OCI-LY7 (cell line): ENCODE measurements around the gene TRIM28. TPM values are rescaled to one million over a fixed set of nuclear protein-coding genes. Genes with fewer than 3 reads are reported as not detected.
A peak's percentile ranks its signal among the peaks of the same experiment; 100 is the strongest.
"Not testable (repeated sequence)": the region's sequence is repeated elsewhere in the genome, so short reads cannot be mapped to it uniquely, and the experiment has no call there.

Source experiments
- BruUV-seq: library from RNA; stranded (reverse); fragments of 400-500 nt; replicated peaks from 2 replicates; lab custom pipeline; 2021; lab: Mats Ljungman, UMichigan
- CTCF ChIA-PET: fragments of 300-600 bp; sonication (Branson Sonifier 250); formaldehyde crosslinking; loops from one replicate; lab custom pipeline; 2022; ENCODE audit warnings: antibody characterized with exemption; ENCODE audit not compliant: unreplicated experiment; lab: Charles Lee
- POLR2A ChIA-PET: fragments of 300-600 bp; sonication (Branson Sonifier 250); formaldehyde crosslinking; loops from one replicate; lab custom pipeline; 2022; ENCODE audit warnings: antibody characterized with exemption; lab: Charles Lee
- DNase-seq: peaks from one replicate; pipeline ENCODE4 v3.0.0-alpha.2; 2015; ENCODE audit warnings: low spot score
- H2AFZ ChIP-seq: fragments of 200-600 bp; sonication (generic), shearing (Covaris generic); 2 replicates; pipeline ENCODE4 v1.6.1; 2014; ENCODE audit warnings: mild to moderate bottlenecking, antibody characterized with exemption, low read length, moderate library complexity
- H3K27ac ChIP-seq: fragments of 200-600 bp; sonication (generic); 2 replicates; pipeline ENCODE4 v1.5.1; 2014; ENCODE audit warnings: mixed run types, low read depth, mild to moderate bottlenecking, moderate library complexity, low read length, inconsistent platforms; ENCODE audit not compliant: poor library complexity, severe bottlenecking
- H3K36me3 ChIP-seq: fragments of 200-600 bp; sonication (generic); 2 replicates; pipeline ENCODE4 v1.6.1; 2014; ENCODE audit warnings: mild to moderate bottlenecking, antibody characterized with exemption, low read length, moderate library complexity, mixed read lengths; ENCODE audit not compliant: insufficient read depth
- H3K4me1 ChIP-seq: fragments of 200-600 bp; sonication (generic); 2 replicates; pipeline ENCODE4 v1.5.1; 2014; ENCODE audit warnings: mild to moderate bottlenecking, low read length; ENCODE audit not compliant: insufficient read depth, poor library complexity, severe bottlenecking
- H3K4me2 ChIP-seq: fragments of 200-600 bp; sonication (generic); 2 replicates; pipeline ENCODE4 v1.6.1; 2014; ENCODE audit warnings: mild to moderate bottlenecking, low read length
- H3K4me3 ChIP-seq: fragments of 200-600 bp; sonication (generic); 2 replicates; pipeline ENCODE4 v1.5.1; 2014; ENCODE audit warnings: mild to moderate bottlenecking, low read depth, low read length; ENCODE audit not compliant: poor library complexity, severe bottlenecking
- H3K79me2 ChIP-seq: fragments of 200-600 bp; sonication (generic); 2 replicates; pipeline ENCODE4 v1.6.1; 2016; ENCODE audit warnings: low read depth, mild to moderate bottlenecking, low read length, moderate library complexity, mixed read lengths; ENCODE audit not compliant: insufficient read depth
- H3K9me2 ChIP-seq: fragments of 200-600 bp; sonication (generic); 2 replicates; pipeline ENCODE4 v1.6.1; 2016; ENCODE audit warnings: mild to moderate bottlenecking, low read length, mixed read lengths; ENCODE audit not compliant: insufficient read depth
- H3K9me3 ChIP-seq: fragments of 200-600 bp; sonication (generic); 2 replicates; pipeline ENCODE4 v1.6.1; 2014; ENCODE audit warnings: mild to moderate bottlenecking, mixed run types, low read length, mixed read lengths
- H4K20me1 ChIP-seq: fragments of 200-600 bp; sonication (generic); 2 replicates; pipeline ENCODE4 v1.6.1; 2014; ENCODE audit warnings: mild to moderate bottlenecking, antibody characterized with exemption, low read length, moderate library complexity, mixed read lengths; ENCODE audit not compliant: insufficient read depth
- CTCF ChIP-seq: fragments of 200-600 bp; sonication (generic); conservative IDR thresholded peaks from 2 replicates; pipeline ENCODE4 v1.5.1; 2014; ENCODE audit warnings: mild to moderate bottlenecking, antibody characterized with exemption, low read length, moderate library complexity, mixed read lengths
- EZH2phosphoT487 ChIP-seq: fragments of 200-600 bp; sonication (generic); IDR thresholded peaks from 2 replicates; pipeline ENCODE4 v1.6.1; 2018; ENCODE audit warnings: low read depth, borderline replicate concordance, mild to moderate bottlenecking, mixed run types, antibody characterized with exemption, low read length, moderate library complexity, mixed read lengths
- intact Hi-C: fragments of 100-400 bp; cut with micrococcal nuclease; formaldehyde crosslinking; loops from one replicate; pipeline ENCODE4 v1.10.0; 2022; ENCODE audit not compliant: unreplicated experiment
- total RNA-seq, 2 experiments: library from RNA; depleted of rRNA in 1 of 2; stranded (reverse); fragments of >200 nt in 1 of 2; shearing (Covaris generic) in 1 of 2; gene quantifications; 2 replicates each; pipeline ENCODE4 v1.2.3, GENCODE V29; 2014 to 2022

Gene TRIM28
- total RNA-seq, 2 experiments from 2014 or later = 601 to 729 TPM

- Histone ChIP-seq H2AFZ (no peak overlapping the region; the same call in 1 of the 2 replicates), H4K20me1 (no peaks in the 10 kb centered on the region), H3K4me3 (no peak overlapping the region), H3K27ac (no peak overlapping the region), H3K4me2 (no peak overlapping the region), H3K9me3 (no peaks in the 10 kb centered on the region), H3K4me1 (peaks cover 10% of the 10 kb centered on the region), H3K36me3 (no peaks in the 10 kb centered on the region), H3K9me2 (no peaks in the 10 kb centered on the region), H3K79me2 (no peaks in the 10 kb centered on the region)
- no TSS peak for BruUV-seq
- CTCF ChIA-PET = no interaction called here
- POLR2A ChIA-PET = no interaction called here
- DNase-seq = no peak
- TF ChIP-seq EZH2phosphoT487 (no peak), CTCF (no peak)
- intact Hi-C loops = no loop called here
Observed at GRCh38 chr19:58536852-58537798, 6.7 kb upstream of the TRIM28 start.

- Histone ChIP-seq H2AFZ (peak overlapping the region; percentile 55; the same call in 1 of the 2 replicates), H3K4me3 (peak overlapping the region; percentile 36), H3K9me3 (no peaks in the 10 kb centered on the region), H3K27ac (no peak overlapping the region), H3K4me1 (peaks cover 13% of the 10 kb centered on the region), H4K20me1 (no peaks in the 10 kb centered on the region), H3K9me2 (no peaks in the 10 kb centered on the region), H3K36me3 (no peaks in the 10 kb centered on the region), H3K4me2 (peak overlapping the region; percentile 44), H3K79me2 (no peaks in the 10 kb centered on the region)
- BruUV-seq = no TSS peak
- ChIA-PET CTCF (no interaction called here), POLR2A (no interaction called here)
- intact Hi-C loops = no loop called here
- no peak for DNase-seq
- no peak for TF ChIP-seq CTCF
- no peak for TF ChIP-seq EZH2phosphoT487
Observed at GRCh38 chr19:58538257-58539168, 5.4 kb upstream of the TRIM28 start.

GRCh38 chr19:58539169-58539559 lies 4.7 kb upstream of the TRIM28 start:
- H3K79me2 ChIP-seq, H4K20me1 ChIP-seq, H3K27ac ChIP-seq, CTCF ChIA-PET, H2AFZ ChIP-seq, H3K4me3 ChIP-seq, BruUV-seq, POLR2A ChIA-PET, intact Hi-C loops, DNase-seq, H3K9me3 ChIP-seq, H3K36me3 ChIP-seq, H3K9me2 ChIP-seq, H3K4me2 ChIP-seq: not testable (repeated sequence)
- H3K4me1 ChIP-seq = peaks cover 15% of the 10 kb centered on the region

- DNase-seq, H3K9me3 ChIP-seq, H3K9me2 ChIP-seq, intact Hi-C loops, H2AFZ ChIP-seq, BruUV-seq, H3K27ac ChIP-seq: not testable (repeated sequence)
- Histone ChIP-seq H3K79me2 (peaks cover 32% of the 10 kb centered on the region), H3K4me1 (peaks cover 30% of the 10 kb centered on the region), H3K36me3 (peaks cover 31% of the 10 kb centered on the region), H3K4me2 (peak overlapping the region; percentile 76; the same call in 1 of the 2 replicates), H4K20me1 (peaks cover 28% of the 10 kb centered on the region), H3K4me3 (peak overlapping the region; percentile 94)
- CTCF ChIA-PET = interaction anchor here (1.4 kb wide), 1 partner anchor 23 kb away, joined by 3 read pairs; the partner anchor contains the start of gene ZBTB45
- POLR2A ChIA-PET = interaction anchor here (1.7 kb wide), 1 partner anchor 10 kb away, joined by 8 read pairs; no protein-coding TSS in a partner anchor
Observed at GRCh38 chr19:58542641-58543372, 1.1 kb upstream of the TRIM28 start.
